Measurements from ENCODE around the gene STK32B. TPM values are rescaled to one million over a fixed set of nuclear protein-coding genes. Genes with fewer than 3 reads are reported as not detected.
"Not testable (repeated sequence)": the region's sequence is repeated elsewhere in the genome, so short reads cannot be mapped to it uniquely, and the experiment has no call there.

STK32B gene
- total RNA-seq, 4 donors from 2014 or later: 0.09 to 3.2 (median 0.38) TPM; not detected in 1

- Histone ChIP-seq H3K27me3 (no peaks in the 10 kb centered on the region), H3K9me3 (no peaks in the 10 kb centered on the region), H3K27ac (no peak overlapping the region), H3K4me1 (no peaks in the 10 kb centered on the region), H3K36me3 (no peaks in the 10 kb centered on the region), H3K4me3 (no peak overlapping the region)
- intact Hi-C loops (cut with DNase I): no loop called here
- no peak for DNase-seq
- WGBS, 2 donors: 60 to 64% methylated on average over 4 of the region's 4 CpGs
- TF ChIP-seq POLR2A (IDR thresholded peaks at IDR 0.05): no peak
- TF ChIP-seq, protein P1, sequence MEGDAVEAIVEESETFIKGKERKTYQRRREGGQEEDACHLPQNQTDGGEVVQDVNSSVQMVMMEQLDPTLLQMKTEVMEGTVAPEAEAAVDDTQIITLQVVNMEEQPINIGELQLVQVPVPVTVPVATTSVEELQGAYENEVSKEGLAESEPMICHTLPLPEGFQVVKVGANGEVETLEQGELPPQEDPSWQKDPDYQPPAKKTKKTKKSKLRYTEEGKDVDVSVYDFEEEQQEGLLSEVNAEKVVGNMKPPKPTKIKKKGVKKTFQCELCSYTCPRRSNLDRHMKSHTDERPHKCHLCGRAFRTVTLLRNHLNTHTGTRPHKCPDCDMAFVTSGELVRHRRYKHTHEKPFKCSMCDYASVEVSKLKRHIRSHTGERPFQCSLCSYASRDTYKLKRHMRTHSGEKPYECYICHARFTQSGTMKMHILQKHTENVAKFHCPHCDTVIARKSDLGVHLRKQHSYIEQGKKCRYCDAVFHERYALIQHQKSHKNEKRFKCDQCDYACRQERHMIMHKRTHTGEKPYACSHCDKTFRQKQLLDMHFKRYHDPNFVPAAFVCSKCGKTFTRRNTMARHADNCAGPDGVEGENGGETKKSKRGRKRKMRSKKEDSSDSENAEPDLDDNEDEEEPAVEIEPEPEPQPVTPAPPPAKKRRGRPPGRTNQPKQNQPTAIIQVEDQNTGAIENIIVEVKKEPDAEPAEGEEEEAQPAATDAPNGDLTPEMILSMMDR (IDR thresholded peaks at IDR 0.05): no peak
Observed at GRCh38 chr4:5435823-5436222, 384.5 kb downstream of the STK32B start.

GRCh38 chr4:5443976-5444802 is 392.9 kb downstream of the STK32B start:
- H3K27ac ChIP-seq; DNase-seq; H3K36me3 ChIP-seq; H3K9me3 ChIP-seq; H3K27me3 ChIP-seq; H3K4me1 ChIP-seq; H3K4me3 ChIP-seq; intact Hi-C loops (cut with DNase I): not testable (repeated sequence)
- WGBS, 2 donors: 69 to 84% methylated on average over 8 to 20 of the region's 31 CpGs

GRCh38 chr4:5444918-5445517 is 393.7 kb downstream of the STK32B start:
- no peak for TF ChIP-seq POLR2A (IDR thresholded peaks at IDR 0.05)
- no peak for DNase-seq

DNA sequence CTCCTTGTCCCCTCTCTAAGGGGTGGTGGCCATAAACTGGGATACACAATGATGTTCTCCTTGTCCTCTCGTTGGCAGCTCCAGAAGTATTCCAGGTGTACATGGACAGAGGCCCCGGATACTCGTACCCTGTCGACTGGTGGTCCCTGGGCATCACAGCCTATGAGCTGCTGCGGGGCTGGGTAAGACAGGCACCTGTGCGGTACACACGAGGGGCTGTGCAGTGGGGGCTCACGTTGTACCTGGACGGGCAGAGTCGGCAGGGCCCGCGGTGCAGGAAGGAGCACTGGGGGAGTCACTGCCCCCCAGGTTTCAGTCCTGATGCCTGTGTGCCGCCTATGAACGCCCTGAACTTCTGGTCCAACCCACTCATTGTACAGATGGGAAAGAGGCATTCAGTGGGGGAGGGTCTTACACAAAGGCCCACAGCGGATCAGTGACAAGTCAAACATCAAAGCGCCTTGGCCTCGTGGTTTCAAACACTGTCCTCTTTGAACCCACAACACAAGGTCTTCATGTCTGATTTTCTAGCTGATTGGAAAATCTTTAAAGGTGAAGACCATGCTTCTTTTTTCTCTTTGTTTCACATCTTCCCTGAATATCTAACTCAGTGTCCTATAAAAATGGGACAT is 395.4 kb downstream of the STK32B start:
- no peaks in the 10 kb centered on the region for H3K4me1 ChIP-seq
- DNase-seq: no peak
- no peaks in the 10 kb centered on the region for H3K36me3 ChIP-seq
- TF ChIP-seq, protein P1 (IDR thresholded peaks at IDR 0.05): no peak
- TF ChIP-seq POLR2A (IDR thresholded peaks at IDR 0.05): no peak
- H3K4me3 ChIP-seq: no peak overlapping the region
- intact Hi-C loops (cut with DNase I): no loop called here
- no peaks in the 10 kb centered on the region for H3K9me3 ChIP-seq
- no peak overlapping the region for H3K27ac ChIP-seq
- WGBS, 2 donors: 60 to 75% methylated on average over 4 to 6 of the region's 17 CpGs
- H3K27me3 ChIP-seq: no peaks in the 10 kb centered on the region

More at GRCh38 chr4:5444918-5445517, 393.7 kb downstream of the STK32B start:
- Histone ChIP-seq H3K4me1 (no peaks in the 10 kb centered on the region), H3K36me3 (no peaks in the 10 kb centered on the region), H3K4me3 (no peak overlapping the region), H3K27ac (no peak overlapping the region), H3K27me3 (no peaks in the 10 kb centered on the region), H3K9me3 (no peaks in the 10 kb centered on the region)
- intact Hi-C loops (cut with DNase I): no loop called here
- WGBS, 2 donors: 86 to 87% methylated on average over 8 to 10 of the region's 10 CpGs

DNA sequence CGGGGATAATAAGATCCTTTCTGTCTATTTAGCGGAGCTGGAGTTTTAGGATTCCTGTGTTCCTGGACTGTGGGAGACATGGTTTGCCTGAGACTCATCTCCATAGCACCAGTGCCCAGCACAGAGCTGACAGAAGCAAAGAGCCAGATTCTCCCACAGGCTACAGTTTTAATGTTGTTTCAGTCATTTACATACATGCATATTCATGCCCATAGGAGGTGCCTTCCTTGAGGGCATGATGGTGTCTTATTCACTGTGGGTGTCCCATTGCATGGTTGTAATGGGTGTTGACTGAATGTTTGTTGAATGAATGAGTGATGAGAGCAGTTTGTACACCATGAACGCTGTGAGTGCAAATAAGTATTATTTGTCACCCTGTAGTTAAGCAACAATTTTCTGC is 396.5 kb downstream of the STK32B start:
- Histone ChIP-seq H3K9me3 (no peaks in the 10 kb centered on the region), H3K4me1 (no peaks in the 10 kb centered on the region), H3K36me3 (no peaks in the 10 kb centered on the region), H3K4me3 (no peak overlapping the region), H3K27me3 (no peaks in the 10 kb centered on the region), H3K27ac (no peak overlapping the region)
- WGBS, 2 donors: 66 to 79% methylated on average over 3 of the region's 3 CpGs
- DNase-seq: no peak
- intact Hi-C loops (cut with DNase I): no loop called here
- TF ChIP-seq, protein P1 (IDR thresholded peaks at IDR 0.05): no peak
- no peak for TF ChIP-seq POLR2A (IDR thresholded peaks at IDR 0.05)

- no peaks in the 10 kb centered on the region for H3K9me3 ChIP-seq
- no peak overlapping the region for H3K4me3 ChIP-seq
- no peak for DNase-seq
- H3K27ac ChIP-seq: no peak overlapping the region
- intact Hi-C loops (cut with DNase I): no loop called here
- H3K36me3 ChIP-seq: no peaks in the 10 kb centered on the region
- 40 to 48% methylated on average over 10 of the region's 10 CpGs for WGBS, 2 donors
- no peaks in the 10 kb centered on the region for H3K4me1 ChIP-seq
- TF ChIP-seq POLR2A (IDR thresholded peaks at IDR 0.05): no peak
- TF ChIP-seq, protein P1 (IDR thresholded peaks at IDR 0.05): no peak
- no peaks in the 10 kb centered on the region for H3K27me3 ChIP-seq
Observed at GRCh38 chr4:5448221-5448620, 396.9 kb downstream of the STK32B start.
